Fibroblast of pulmonary artery (primary cell): ENCODE data around the gene KRT1.

Experiments
- DNase-seq: peaks from one replicate; pipeline ENCODE4 v3.0.0-alpha.2; 2010; ENCODE audit warnings: low read depth
- H3K4me3 ChIP-seq: replicated peaks from 2 replicates; pipeline ENCODE4 v1.5.1; 2011; ENCODE audit warnings: low read depth, mild to moderate bottlenecking, control low read depth, low read length, moderate library complexity
- CTCF ChIP-seq: IDR thresholded peaks from 2 replicates; pipeline ENCODE4 v1.5.1; 2011; ENCODE audit warnings: mild to moderate bottlenecking, control low read depth, low read length, inconsistent platforms; ENCODE audit errors: missing control alignments

The KRT1 gene

GRCh38 chr12:52710730-52711129 lies 30.5 kb upstream of the KRT1 start:
- no peak overlapping the region for H3K4me3 ChIP-seq
- DNase-seq, result no peak
- no peak for TF ChIP-seq CTCF

- no peak overlapping the region for H3K4me3 ChIP-seq
- no peak for TF ChIP-seq CTCF
- DNase-seq, result no peak
These were observed 27.8 kb upstream of the KRT1 start for GRCh38 chr12:52708010-52708409.

GRCh38 chr12:52704464-52704863 lies 24.3 kb upstream of the KRT1 start:
- TF ChIP-seq CTCF, result no peak
- DNase-seq, result no peak
- no peak overlapping the region for H3K4me3 ChIP-seq

- DNase-seq, result no peak
- no peak overlapping the region for H3K4me3 ChIP-seq
- no peak for TF ChIP-seq CTCF
These were observed 23.7 kb upstream of the KRT1 start for GRCh38 chr12:52703878-52704277.

GRCh38 chr12:52703424-52703823 lies 23.2 kb upstream of the KRT1 start, which contains the start of gene KRT77:
Gene KRT77 (minus strand): TSS chr12:52703524. CDS start chr12:52703434, 90 bp downstream.
- H3K4me3 ChIP-seq, result no peak within 1 kb of the TSS
- DNase-seq, result no peak
- no peak for TF ChIP-seq CTCF

- DNase-seq, result no peak
- no peak for TF ChIP-seq CTCF
- no peak overlapping the region for H3K4me3 ChIP-seq
These were observed 22.1 kb upstream of the KRT1 start for GRCh38 chr12:52702338-52702737.

- no peak for DNase-seq
These were observed 21.1 kb upstream of the KRT1 start for GRCh38 chr12:52701281-52701680.

More at GRCh38 chr12:52701281-52701680, 21.1 kb upstream of the KRT1 start:
- no peak overlapping the region for H3K4me3 ChIP-seq
- no peak for TF ChIP-seq CTCF
